HEK293 (cell line): ENCODE results near the gene CBFA2T2.

ENCODE experiments used
- CTCF ChIA-PET: fragments of 350-600 bp; formaldehyde crosslinking; extraction: SDS; loops from one replicate; lab custom pipeline; 2021; ENCODE audit warnings: antibody characterized with exemption; lab: Yijun Ruan, JAX
- POLR2A ChIA-PET: fragments of 300-600 bp; formaldehyde crosslinking; extraction: SDS; loops from one replicate; lab custom pipeline; 2020; ENCODE audit warnings: antibody characterized with exemption, inconsistent platforms; lab: Yijun Ruan, JAX
- H3K27ac ChIP-seq: fragments of 200-500 bp; sonication (Bioruptor generic); 2 replicates; pipeline ENCODE4 v1.5.1; 2014; ENCODE audit warnings: low read depth, low read length, control low read depth, inconsistent platforms; ENCODE audit errors: extremely low read depth
- H3K36me3 ChIP-seq, 2 experiments: fragments of 200-500 bp in 1 of 2; sonication (Bioruptor generic) in 1 of 2; 1 replicate in 1 of 2; 2 replicates in 1 of 2; pipeline ENCODE4 v1.5.1; 2014 to 2017; ENCODE audit warnings: inconsistent platforms in 2 of 2, low read length in 2 of 2; ENCODE audit not compliant: control insufficient read depth in 2 of 2, insufficient read depth in 1 of 2
- H3K4me1 ChIP-seq: fragments of 200-500 bp; sonication (Bioruptor generic); 2 replicates; pipeline ENCODE4 v1.5.1; 2014; ENCODE audit warnings: mild to moderate bottlenecking, low read length, inconsistent platforms; ENCODE audit not compliant: control insufficient read depth, insufficient read depth
- H3K4me3 ChIP-seq: 2 replicates; pipeline ENCODE4 v1.5.1; 2011; ENCODE audit warnings: low read depth, mild to moderate bottlenecking, control low read depth, low read length, moderate library complexity
- H3K9me3 ChIP-seq: fragments of 200-500 bp; sonication (Bioruptor generic); 2 replicates; pipeline ENCODE4 v1.5.1; 2014; ENCODE audit warnings: low read depth, low read length, inconsistent platforms; ENCODE audit not compliant: control insufficient read depth, insufficient read depth
- BCL11A ChIP-seq: fragments of 450-650 bp; formaldehyde crosslinking; IDR thresholded peaks from 2 replicates; pipeline ENCODE4 v1.5.1; 2016; ENCODE audit warnings: low read depth, missing biosample characterization, missing genetic modification characterization
- KLF10 ChIP-seq: fragments of 450-650 bp; IDR thresholded peaks from 2 replicates; pipeline ENCODE4 v1.5.1; 2018; ENCODE audit warnings: missing biosample characterization, mild to moderate bottlenecking, missing genetic modification characterization
- KLF7 ChIP-seq: fragments of 450-650 bp; formaldehyde crosslinking; IDR thresholded peaks from 2 replicates; pipeline ENCODE4 v1.5.1; 2016; ENCODE audit warnings: missing biosample characterization, missing genetic modification characterization, borderline replicate concordance
- SCRT2 ChIP-seq: fragments of 450-650 bp; formaldehyde crosslinking; IDR thresholded peaks from 2 replicates; pipeline ENCODE4 v1.5.1; 2016; ENCODE audit warnings: missing biosample characterization, missing genetic modification characterization
- ZBTB17 ChIP-seq: fragments of 450-650 bp; formaldehyde crosslinking; IDR thresholded peaks from 2 replicates; pipeline ENCODE4 v1.5.1; 2016; ENCODE audit warnings: missing biosample characterization, missing genetic modification characterization
- ZNF10 ChIP-seq: fragments of 450-650 bp; formaldehyde crosslinking; IDR thresholded peaks from 2 replicates; pipeline ENCODE4 v1.5.1; 2017; ENCODE audit warnings: missing biosample characterization, missing genetic modification characterization
- ZNF132 ChIP-seq: fragments of 450-650 bp; formaldehyde crosslinking; IDR thresholded peaks from 2 replicates; pipeline ENCODE4 v1.5.1; 2017; ENCODE audit warnings: missing biosample characterization, missing genetic modification characterization, borderline replicate concordance
- ZNF146 ChIP-seq: fragments of 450-650 bp; formaldehyde crosslinking; IDR thresholded peaks from 2 replicates; pipeline ENCODE4 v1.5.1; 2016; ENCODE audit warnings: missing biosample characterization, missing genetic modification characterization
- ZNF19 ChIP-seq: fragments of 450-650 bp; formaldehyde crosslinking; IDR thresholded peaks from 2 replicates; pipeline ENCODE4; 2016; ENCODE audit warnings: missing biosample characterization, missing genetic modification characterization, low read depth
- ZNF211 ChIP-seq: fragments of 450-650 bp; formaldehyde crosslinking; IDR thresholded peaks from 2 replicates; pipeline ENCODE4 v1.5.1; 2016; ENCODE audit warnings: low read depth, missing biosample characterization, missing genetic modification characterization
- ZNF214 ChIP-seq: fragments of 450-650 bp; formaldehyde crosslinking; IDR thresholded peaks from 2 replicates; pipeline ENCODE4 v1.5.1; 2017; ENCODE audit warnings: missing biosample characterization, mild to moderate bottlenecking, missing genetic modification characterization, borderline replicate concordance
- ZNF266 ChIP-seq: fragments of 450-650 bp; formaldehyde crosslinking; IDR thresholded peaks from 2 replicates; pipeline ENCODE4 v1.5.1; 2016; ENCODE audit warnings: missing biosample characterization, missing genetic modification characterization, low read depth
- ZNF335 ChIP-seq: fragments of 450-650 bp; formaldehyde crosslinking; conservative IDR thresholded peaks from 2 replicates; pipeline ENCODE4 v1.5.1; 2016; ENCODE audit warnings: missing biosample characterization, missing genetic modification characterization
- ZNF433 ChIP-seq: fragments of 450-650 bp; formaldehyde crosslinking; IDR thresholded peaks from 2 replicates; pipeline ENCODE4 v1.5.1; 2016; ENCODE audit warnings: missing biosample characterization, missing genetic modification characterization, low read depth
- ZNF555 ChIP-seq: fragments of 450-650 bp; formaldehyde crosslinking; conservative IDR thresholded peaks from 2 replicates; pipeline ENCODE4 v1.5.1; 2017; ENCODE audit warnings: missing biosample characterization, mild to moderate bottlenecking, missing genetic modification characterization, inconsistent platforms
- ZNF792 ChIP-seq: fragments of 450-650 bp; formaldehyde crosslinking; IDR thresholded peaks from 2 replicates; pipeline ENCODE4 v1.5.1; 2016; ENCODE audit warnings: missing biosample characterization, missing genetic modification characterization
- TF ChIP-seq, protein P1 (sequence below): fragments of 450-650 bp; formaldehyde crosslinking; IDR thresholded peaks from 2 replicates; pipeline ENCODE4 v1.5.1; 2017; ENCODE audit warnings: missing biosample characterization, missing genetic modification characterization
- TF ChIP-seq, protein P2 (sequence below): sonication (generic); formaldehyde crosslinking; IDR thresholded peaks from 2 replicates; pipeline ENCODE4 v1.8.1; 2022; ENCODE audit warnings: mild to moderate bottlenecking, moderate library complexity, missing genetic modification reagents

CBFA2T2 gene

DNA sequence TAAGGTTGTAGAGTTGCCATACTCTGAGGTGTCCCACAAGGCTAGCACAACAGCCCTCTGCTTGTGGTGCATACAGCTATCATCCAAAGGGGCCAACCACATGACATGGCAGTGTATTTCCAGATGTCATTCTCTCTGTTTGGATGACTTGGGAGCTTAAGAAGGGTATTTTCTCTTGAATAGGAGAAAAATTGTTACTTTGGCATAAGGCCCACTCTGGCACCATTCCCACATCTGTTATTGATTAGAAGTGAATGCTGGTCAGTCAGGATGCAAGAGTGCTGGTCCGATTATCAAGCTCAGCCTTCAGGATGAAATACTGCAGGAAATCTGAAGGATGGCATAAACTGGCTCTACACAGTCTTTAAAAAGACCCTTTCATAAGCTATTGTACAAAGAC lies 88.6 kb downstream of the CBFA2T2 start:
- H3K4me1 ChIP-seq: peaks cover 4% of the 10 kb centered on the region; the same call in 1 of the 2 replicates
- CTCF ChIA-PET: interaction anchor here (0.8 to 1.1 kb wide), 2 partner anchors 9 to 74 kb away, joined by 3 read pairs; no protein-coding TSS in a partner anchor
- no peak for TF ChIP-seq ZNF211 (tag by site-specific recombination)
- TF ChIP-seq ZNF555 (tag by site-specific recombination): no peak
- no peak for TF ChIP-seq ZNF792 (tag by site-specific recombination)
- TF ChIP-seq KLF7: no peak
- no peak for TF ChIP-seq KLF10 (tag by site-specific recombination)
- no peak for TF ChIP-seq ZBTB17 (tag by site-specific recombination)
- TF ChIP-seq, all 188 proteins: peak for 0
- Histone ChIP-seq H3K9me3 (no peaks in the 10 kb centered on the region), H3K4me3 (no peak overlapping the region), H3K27ac (no peak overlapping the region), H3K36me3 (no peaks in the 10 kb centered on the region)
- POLR2A ChIA-PET: no interaction called here

DNA sequence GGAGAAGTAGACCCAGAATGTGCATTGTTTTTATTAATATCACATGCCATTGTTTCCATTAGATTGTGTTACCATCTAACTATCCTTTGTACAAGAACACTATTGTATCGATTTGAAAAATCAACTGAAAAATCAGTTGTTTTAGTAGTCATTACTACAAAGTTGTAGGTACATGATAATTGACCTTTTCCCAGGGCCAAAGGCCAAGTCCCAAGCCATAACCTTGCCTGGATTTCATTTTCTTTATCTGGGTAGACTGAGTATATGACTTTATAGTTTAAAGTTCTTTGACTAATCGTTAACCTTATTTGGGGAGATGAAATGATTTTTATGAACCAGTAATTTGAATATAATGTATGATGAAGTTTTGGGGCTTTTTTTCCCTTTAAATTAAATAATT lies 93.2 kb downstream of the CBFA2T2 start:
- Histone ChIP-seq H3K36me3 (no peaks in the 10 kb centered on the region), H3K9me3 (no peaks in the 10 kb centered on the region), H3K4me3 (no peak overlapping the region), H3K4me1 (peaks cover 10% of the 10 kb centered on the region), H3K27ac (no peak overlapping the region)
- TF ChIP-seq, protein P1, sequence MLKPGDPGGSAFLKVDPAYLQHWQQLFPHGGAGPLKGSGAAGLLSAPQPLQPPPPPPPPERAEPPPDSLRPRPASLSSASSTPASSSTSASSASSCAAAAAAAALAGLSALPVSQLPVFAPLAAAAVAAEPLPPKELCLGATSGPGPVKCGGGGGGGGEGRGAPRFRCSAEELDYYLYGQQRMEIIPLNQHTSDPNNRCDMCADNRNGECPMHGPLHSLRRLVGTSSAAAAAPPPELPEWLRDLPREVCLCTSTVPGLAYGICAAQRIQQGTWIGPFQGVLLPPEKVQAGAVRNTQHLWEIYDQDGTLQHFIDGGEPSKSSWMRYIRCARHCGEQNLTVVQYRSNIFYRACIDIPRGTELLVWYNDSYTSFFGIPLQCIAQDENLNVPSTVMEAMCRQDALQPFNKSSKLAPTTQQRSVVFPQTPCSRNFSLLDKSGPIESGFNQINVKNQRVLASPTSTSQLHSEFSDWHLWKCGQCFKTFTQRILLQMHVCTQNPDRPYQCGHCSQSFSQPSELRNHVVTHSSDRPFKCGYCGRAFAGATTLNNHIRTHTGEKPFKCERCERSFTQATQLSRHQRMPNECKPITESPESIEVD (tag by site-specific recombination): no peak
- TF ChIP-seq ZNF146 (no peak), ZNF132 (tag by site-specific recombination) (no peak), ZNF214 (tag by site-specific recombination) (no peak), ZNF19 (tag by site-specific recombination) (no peak), BCL11A (no peak), ZNF433 (tag by site-specific recombination) (no peak)
- TF ChIP-seq, protein P2, sequence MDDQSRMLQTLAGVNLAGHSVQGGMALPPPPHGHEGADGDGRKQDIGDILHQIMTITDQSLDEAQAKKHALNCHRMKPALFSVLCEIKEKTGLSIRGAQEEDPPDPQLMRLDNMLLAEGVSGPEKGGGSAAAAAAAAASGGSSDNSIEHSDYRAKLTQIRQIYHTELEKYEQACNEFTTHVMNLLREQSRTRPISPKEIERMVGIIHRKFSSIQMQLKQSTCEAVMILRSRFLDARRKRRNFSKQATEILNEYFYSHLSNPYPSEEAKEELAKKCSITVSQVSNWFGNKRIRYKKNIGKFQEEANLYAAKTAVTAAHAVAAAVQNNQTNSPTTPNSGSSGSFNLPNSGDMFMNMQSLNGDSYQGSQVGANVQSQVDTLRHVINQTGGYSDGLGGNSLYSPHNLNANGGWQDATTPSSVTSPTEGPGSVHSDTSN (CRISPR knock-in tag): no peak
- POLR2A ChIA-PET: no interaction called here
- CTCF ChIA-PET: interaction anchor here (0.6 to 0.7 kb wide), 2 partner anchors 87 to 1746 kb away, joined by 3 to 4 read pairs; no protein-coding TSS in a partner anchor

DNA sequence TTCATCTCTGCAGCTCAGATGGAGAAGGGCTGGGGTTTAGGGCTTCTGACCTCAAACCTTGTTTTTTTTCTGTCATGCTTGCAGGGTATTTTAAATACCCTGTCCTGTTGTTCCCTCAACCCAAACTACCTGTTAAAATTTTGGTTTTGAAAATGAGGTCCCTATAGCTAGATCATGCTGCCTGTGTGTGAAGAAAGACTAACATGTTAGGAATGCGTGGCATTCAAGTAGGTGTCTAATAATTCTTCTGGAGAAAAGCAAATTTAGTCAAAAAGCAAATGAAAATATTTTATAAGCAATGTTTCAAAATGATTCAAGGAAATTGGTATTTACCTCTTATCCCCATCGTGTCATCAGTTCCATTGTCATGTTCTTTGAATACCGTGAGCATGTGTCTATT lies 95.1 kb downstream of the CBFA2T2 start:
- ChIA-PET POLR2A (no interaction called here), CTCF (no interaction called here)
- Histone ChIP-seq H3K27ac (no peak overlapping the region), H3K9me3 (no peaks in the 10 kb centered on the region), H3K4me3 (no peak overlapping the region), H3K36me3 (no peaks in the 10 kb centered on the region), H3K4me1 (peaks cover 10% of the 10 kb centered on the region; the same call in 1 of the 2 replicates)
- no peak for TF ChIP-seq ZNF10 (tag by site-specific recombination)
- TF ChIP-seq ZNF266: no peak
- no peak for TF ChIP-seq ZNF335 (tag by site-specific recombination)
- TF ChIP-seq SCRT2 (tag by site-specific recombination): no peak
